ENCODE measurements around the gene SYNE1.
"Not testable (repeated sequence)": the region's sequence is repeated elsewhere in the genome, so short reads cannot be mapped to it uniquely, and the experiment has no call there.

Gene SYNE1

DNA sequence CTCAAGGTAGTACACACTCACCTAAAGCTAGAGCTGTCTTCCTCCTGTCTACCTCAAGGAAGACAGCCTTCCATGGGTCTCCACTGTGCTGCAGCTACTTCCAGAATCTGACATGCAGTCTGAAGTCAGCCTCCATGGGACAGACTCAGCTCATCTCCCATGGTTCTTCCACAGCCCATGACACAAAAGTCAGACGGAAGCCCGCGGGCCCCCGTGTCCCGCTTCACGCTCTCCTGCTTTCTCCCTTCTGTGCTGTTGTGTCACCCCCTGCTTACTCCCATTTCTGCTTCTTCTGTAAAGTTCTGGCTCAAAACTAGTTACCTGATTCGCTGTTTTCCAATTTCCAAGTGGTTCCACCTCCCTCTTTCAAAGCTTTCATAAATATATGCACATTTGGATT, 184.5 kb downstream of the SYNE1 start:
- H3K4me1 ChIP-seq (ENCODE audit: control insufficient read depth, low read depth, low read length), result no peaks in the 10 kb centered on the region

DNA sequence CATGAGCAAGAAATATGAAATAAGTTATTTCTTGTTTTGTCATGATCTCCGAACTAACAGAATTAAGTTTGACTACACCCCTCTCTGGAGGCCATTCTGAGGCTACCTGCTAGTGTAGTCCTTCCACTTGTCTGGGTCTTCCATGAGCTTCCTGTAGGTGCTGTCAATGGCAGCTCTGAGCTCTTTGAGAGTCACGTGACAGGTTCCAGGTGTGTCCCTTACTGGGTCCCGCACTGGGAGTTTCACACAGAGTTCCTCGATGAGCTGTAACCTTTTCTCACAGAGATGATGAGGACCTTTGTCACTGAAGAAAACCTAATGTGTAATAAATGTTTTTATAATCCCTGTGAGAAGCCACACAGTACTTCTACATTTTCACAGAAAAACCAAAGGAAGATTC, 186.6 kb downstream of the SYNE1 start:
- Histone ChIP-seq H3K9me3 (ENCODE audit: control insufficient read depth, low read depth, low read length) (no peaks in the 10 kb centered on the region), H3K4me1 (ENCODE audit: control insufficient read depth, low read depth, low read length) (no peaks in the 10 kb centered on the region), H3K36me3 (ENCODE audit: control insufficient read depth, low read depth, low read length) (no peaks in the 10 kb centered on the region), H3K9ac (ENCODE audit: low read length) (no peak overlapping the region), H3K4me3 (ENCODE audit: low read length) (no peak overlapping the region), H3K27ac (ENCODE audit: low read length) (no peak overlapping the region), H3K27me3 (ENCODE audit: control insufficient read depth, insufficient read depth, low read length) (no peaks in the 10 kb centered on the region)

More for the DNA sequence above, 184.5 kb downstream of the SYNE1 start:
- Histone ChIP-seq H3K27me3 (ENCODE audit: control insufficient read depth, insufficient read depth, low read length) (no peaks in the 10 kb centered on the region), H3K36me3 (ENCODE audit: control insufficient read depth, low read depth, low read length) (no peaks in the 10 kb centered on the region), H3K9ac (ENCODE audit: low read length) (no peak overlapping the region), H3K9me3 (ENCODE audit: control insufficient read depth, low read depth, low read length) (no peaks in the 10 kb centered on the region), H3K27ac (ENCODE audit: low read length) (no peak overlapping the region), H3K4me3 (ENCODE audit: low read length) (no peak overlapping the region)

DNA sequence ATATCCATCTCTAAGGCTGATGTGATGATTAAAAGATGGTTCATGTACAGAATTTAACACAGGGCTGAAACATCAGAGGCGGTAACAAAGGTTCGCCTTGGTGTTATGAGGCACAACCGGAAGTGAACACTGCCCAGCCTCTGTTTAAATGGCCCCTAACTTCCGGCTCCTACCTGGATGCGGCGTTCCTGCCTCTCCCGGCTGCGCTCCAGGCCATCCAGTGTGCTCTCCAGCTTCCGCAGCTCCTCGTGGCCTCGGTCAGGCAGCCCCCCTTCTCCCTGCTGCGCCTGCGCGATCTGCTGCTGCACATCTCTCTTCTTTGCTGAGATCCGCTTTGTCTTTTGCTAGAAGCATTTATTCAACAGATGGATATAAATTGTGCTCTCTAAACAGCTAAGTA, 195.3 kb downstream of the SYNE1 start:
- no peaks in the 10 kb centered on the region for H3K9me3 ChIP-seq (ENCODE audit: control insufficient read depth, low read depth, low read length)
- H3K4me1 ChIP-seq (ENCODE audit: control insufficient read depth, low read depth, low read length), result no peaks in the 10 kb centered on the region
- no peaks in the 10 kb centered on the region for H3K27me3 ChIP-seq (ENCODE audit: control insufficient read depth, insufficient read depth, low read length)
- no peaks in the 10 kb centered on the region for H3K36me3 ChIP-seq (ENCODE audit: control insufficient read depth, low read depth, low read length)
- no peak overlapping the region for H3K27ac ChIP-seq (ENCODE audit: low read length)
- no peak overlapping the region for H3K4me3 ChIP-seq (ENCODE audit: low read length)
- H3K9ac ChIP-seq (ENCODE audit: low read length), result no peak overlapping the region

DNA sequence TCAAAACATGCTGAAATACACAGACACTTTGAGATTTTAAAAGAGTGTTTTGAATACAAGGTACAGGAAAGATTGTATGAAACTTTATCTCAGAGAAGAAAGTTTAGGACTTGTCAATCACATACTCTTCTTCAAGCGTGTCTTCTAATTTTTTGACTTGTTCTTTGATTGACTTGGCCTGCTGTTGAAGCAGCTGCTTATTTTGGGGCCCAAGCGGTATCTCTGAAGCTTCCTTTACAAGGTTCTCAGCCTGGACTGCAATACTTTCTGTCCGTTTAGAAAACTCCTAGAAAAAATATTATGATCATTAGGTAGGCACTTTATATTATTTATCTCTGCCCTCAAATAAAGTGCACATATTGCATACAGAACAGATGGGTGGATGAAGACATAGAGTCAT, 201.3 kb downstream of the SYNE1 start:
- H3K4me3 ChIP-seq (ENCODE audit: low read length), result no peak overlapping the region

DNA sequence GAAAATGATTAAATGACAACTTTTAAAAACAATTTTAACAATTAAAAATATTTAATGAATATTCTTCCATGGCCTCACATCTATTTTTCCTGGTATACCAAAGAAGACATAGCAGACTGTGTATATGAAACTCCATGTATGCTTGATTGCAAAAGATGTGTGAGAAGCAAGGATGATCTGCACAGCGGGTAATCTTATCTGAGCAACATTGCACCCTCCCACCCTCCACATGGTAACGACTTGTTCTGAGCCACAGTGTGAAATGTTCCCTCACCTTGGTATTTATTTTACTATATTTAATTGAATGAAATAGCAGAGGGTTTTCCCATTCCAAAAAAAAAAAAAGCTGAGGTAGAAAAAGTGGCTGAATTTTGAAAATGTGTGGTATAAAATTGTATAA, 204.4 kb downstream of the SYNE1 start:
- Histone ChIP-seq H3K4me3 (ENCODE audit: low read length) (no peak overlapping the region), H3K4me1 (ENCODE audit: control insufficient read depth, low read depth, low read length) (no peaks in the 10 kb centered on the region), H3K27me3 (ENCODE audit: control insufficient read depth, insufficient read depth, low read length) (no peaks in the 10 kb centered on the region), H3K36me3 (ENCODE audit: control insufficient read depth, low read depth, low read length) (no peaks in the 10 kb centered on the region), H3K9ac (ENCODE audit: low read length) (no peak overlapping the region), H3K9me3 (ENCODE audit: control insufficient read depth, low read depth, low read length) (no peaks in the 10 kb centered on the region), H3K27ac (ENCODE audit: low read length) (no peak overlapping the region)

More for the DNA sequence above, 201.3 kb downstream of the SYNE1 start:
- Histone ChIP-seq H3K27ac (ENCODE audit: low read length) (no peak overlapping the region), H3K27me3 (ENCODE audit: control insufficient read depth, insufficient read depth, low read length) (no peaks in the 10 kb centered on the region), H3K36me3 (ENCODE audit: control insufficient read depth, low read depth, low read length) (no peaks in the 10 kb centered on the region), H3K9me3 (ENCODE audit: control insufficient read depth, low read depth, low read length) (no peaks in the 10 kb centered on the region), H3K9ac (ENCODE audit: low read length) (no peak overlapping the region), H3K4me1 (ENCODE audit: control insufficient read depth, low read depth, low read length) (no peaks in the 10 kb centered on the region)

DNA sequence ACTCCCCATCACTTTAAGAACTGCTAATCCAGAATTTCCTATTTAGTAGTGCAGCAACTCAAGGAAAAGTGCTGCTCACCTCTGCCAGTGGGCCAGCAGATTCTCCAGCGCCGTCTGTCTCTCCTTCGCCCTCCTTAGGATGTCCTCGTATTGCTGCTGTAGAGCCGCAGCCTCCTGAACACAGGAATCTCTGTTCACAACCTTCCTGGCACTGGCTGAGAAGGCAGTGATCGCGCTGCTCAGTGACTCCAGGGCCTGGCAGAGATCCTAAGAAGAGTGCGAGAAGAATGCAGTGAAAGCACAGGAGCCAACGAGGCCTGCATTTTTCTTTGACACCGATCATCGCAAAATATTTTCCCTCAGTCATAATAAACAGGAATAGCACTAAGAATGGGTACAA, 209.0 kb downstream of the SYNE1 start:
- Histone ChIP-seq H3K4me1 (ENCODE audit: control insufficient read depth, low read depth, low read length) (no peaks in the 10 kb centered on the region), H3K27ac (ENCODE audit: low read length) (no peak overlapping the region), H3K9ac (ENCODE audit: low read length) (no peak overlapping the region), H3K4me3 (ENCODE audit: low read length) (no peak overlapping the region), H3K36me3 (ENCODE audit: control insufficient read depth, low read depth, low read length) (no peaks in the 10 kb centered on the region), H3K27me3 (ENCODE audit: control insufficient read depth, insufficient read depth, low read length) (no peaks in the 10 kb centered on the region), H3K9me3 (ENCODE audit: control insufficient read depth, low read depth, low read length) (no peaks in the 10 kb centered on the region)

DNA sequence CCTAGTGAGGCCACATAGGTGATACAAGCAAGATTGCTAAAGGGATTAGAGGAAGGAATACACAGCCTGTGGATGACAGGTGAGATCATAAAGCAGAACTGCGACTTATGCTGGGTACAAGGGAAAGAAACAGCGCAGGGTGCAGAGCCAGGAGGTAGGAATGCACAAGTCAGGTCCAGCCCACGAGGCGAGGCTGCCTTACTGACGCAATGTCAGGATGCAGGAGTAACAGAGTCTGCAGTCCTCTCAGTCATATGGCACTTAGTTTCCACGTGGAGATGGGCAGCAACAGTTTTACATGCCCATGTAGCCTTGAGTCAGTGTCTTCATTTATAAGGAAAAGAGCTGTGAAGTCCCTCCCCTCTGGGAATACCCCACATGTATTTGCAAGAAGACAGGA, 210.9 kb downstream of the SYNE1 start:
- no peaks in the 10 kb centered on the region for H3K27me3 ChIP-seq (ENCODE audit: control insufficient read depth, insufficient read depth, low read length)
- no peak overlapping the region for H3K4me3 ChIP-seq (ENCODE audit: low read length)
- no peaks in the 10 kb centered on the region for H3K4me1 ChIP-seq (ENCODE audit: control insufficient read depth, low read depth, low read length)
- no peak overlapping the region for H3K9ac ChIP-seq (ENCODE audit: low read length)
- no peak overlapping the region for H3K27ac ChIP-seq (ENCODE audit: low read length)
- H3K9me3 ChIP-seq (ENCODE audit: control insufficient read depth, low read depth, low read length), result no peaks in the 10 kb centered on the region
- H3K36me3 ChIP-seq (ENCODE audit: control insufficient read depth, low read depth, low read length), result no peaks in the 10 kb centered on the region

DNA sequence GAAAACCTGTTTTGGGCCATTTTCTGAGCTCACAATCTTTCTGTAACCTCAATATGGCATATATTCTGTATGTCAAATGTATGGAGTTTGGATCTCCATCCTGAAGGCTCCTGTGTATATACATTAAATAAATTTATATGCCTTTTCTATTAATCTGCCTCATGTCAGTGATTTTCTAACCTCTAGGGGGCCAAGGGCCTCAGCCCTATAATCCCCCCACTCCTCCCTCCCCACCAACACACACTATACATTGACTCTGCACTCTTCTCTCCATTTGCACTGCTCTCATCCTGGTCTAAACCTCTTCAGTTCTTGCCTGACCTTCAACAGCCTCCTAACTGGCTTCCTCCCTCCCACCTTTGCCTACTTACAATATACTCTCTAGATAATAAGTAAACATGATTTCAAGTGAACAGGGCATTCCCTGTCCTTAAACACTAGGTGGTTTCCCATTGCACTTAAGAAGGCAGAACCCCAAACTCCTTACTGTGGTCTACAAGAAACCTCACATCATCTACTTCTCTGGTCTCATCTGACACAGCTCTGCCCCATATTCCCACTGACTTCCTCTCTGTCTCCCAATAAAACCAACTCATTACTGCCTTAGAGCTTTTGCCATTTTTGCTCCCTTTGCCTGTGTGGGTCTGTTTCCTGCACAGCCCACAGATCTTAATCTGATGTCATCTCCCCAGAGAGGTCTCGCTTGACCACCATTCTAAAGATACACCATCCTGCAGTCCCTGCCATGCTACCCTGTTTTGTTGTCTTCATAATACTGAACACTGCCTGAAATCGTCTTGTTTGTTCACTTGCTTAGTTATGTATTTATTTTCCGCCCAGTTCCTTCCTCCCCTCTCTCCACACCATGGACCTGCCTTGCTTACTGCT, 213.7 kb downstream of the SYNE1 start:
- no peaks in the 10 kb centered on the region for H3K4me1 ChIP-seq (ENCODE audit: control insufficient read depth, low read depth, low read length)
- no peak overlapping the region for H3K27ac ChIP-seq (ENCODE audit: low read length)
- no peaks in the 10 kb centered on the region for H3K27me3 ChIP-seq (ENCODE audit: control insufficient read depth, insufficient read depth, low read length)
- H3K36me3 ChIP-seq (ENCODE audit: control insufficient read depth, low read depth, low read length), result no peaks in the 10 kb centered on the region
- H3K9me3 ChIP-seq (ENCODE audit: control insufficient read depth, low read depth, low read length), result no peaks in the 10 kb centered on the region
- H3K9ac ChIP-seq (ENCODE audit: low read length), result no peak overlapping the region
- no peak overlapping the region for H3K4me3 ChIP-seq (ENCODE audit: low read length)

DNA sequence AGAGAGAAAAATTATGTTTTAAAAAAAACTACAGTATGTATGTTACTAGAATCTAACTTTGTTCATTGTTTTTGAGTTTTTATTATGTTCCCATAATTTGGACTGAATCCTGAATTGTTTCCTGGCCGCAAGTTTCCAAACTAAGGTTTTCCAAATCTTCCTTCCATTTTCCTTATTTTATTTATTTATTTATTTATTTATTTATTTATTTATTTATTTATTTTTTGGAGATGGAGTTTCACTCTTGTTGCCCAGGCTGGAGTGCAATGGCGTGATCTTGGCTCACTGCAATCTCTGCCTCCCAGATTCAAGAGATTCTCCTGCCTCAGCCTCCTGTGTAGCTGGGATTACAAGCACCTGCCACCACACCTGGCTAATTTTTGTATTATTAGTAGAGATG, 215.7 kb downstream of the SYNE1 start:
- not testable (repeated sequence) for H3K27me3 ChIP-seq (ENCODE audit: control insufficient read depth, insufficient read depth, low read length)

DNA sequence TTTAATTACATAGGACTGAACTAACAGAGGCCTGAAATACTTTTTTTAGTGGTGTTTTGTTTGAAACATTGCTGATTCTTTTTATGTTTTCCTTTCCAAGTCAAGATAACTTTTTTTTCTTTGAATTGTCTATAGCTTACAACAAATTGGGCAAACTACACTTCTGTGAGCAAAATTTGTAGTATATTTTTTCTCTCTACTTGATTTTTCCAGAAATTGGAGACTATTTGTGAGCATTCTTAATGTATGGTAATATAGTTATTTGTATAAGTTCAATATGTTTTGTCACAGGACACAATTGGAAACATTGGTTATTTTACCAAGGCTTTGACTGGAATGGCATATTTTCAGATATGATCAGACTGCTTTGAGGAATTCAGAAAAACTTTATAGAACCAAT, 216.5 kb downstream of the SYNE1 start:
- Histone ChIP-seq H3K36me3 (ENCODE audit: control insufficient read depth, low read depth, low read length) (no peaks in the 10 kb centered on the region), H3K9me3 (ENCODE audit: control insufficient read depth, low read depth, low read length) (no peaks in the 10 kb centered on the region), H3K4me1 (ENCODE audit: control insufficient read depth, low read depth, low read length) (no peaks in the 10 kb centered on the region), H3K9ac (ENCODE audit: low read length) (no peak overlapping the region), H3K4me3 (ENCODE audit: low read length) (no peak overlapping the region), H3K27me3 (ENCODE audit: control insufficient read depth, insufficient read depth, low read length) (no peaks in the 10 kb centered on the region), H3K27ac (ENCODE audit: low read length) (no peak overlapping the region)

More for the DNA sequence above, 215.7 kb downstream of the SYNE1 start:
- H3K36me3 ChIP-seq (ENCODE audit: control insufficient read depth, low read depth, low read length); H3K4me1 ChIP-seq (ENCODE audit: control insufficient read depth, low read depth, low read length); H3K4me3 ChIP-seq (ENCODE audit: low read length); H3K9ac ChIP-seq (ENCODE audit: low read length); H3K9me3 ChIP-seq (ENCODE audit: control insufficient read depth, low read depth, low read length); H3K27ac ChIP-seq (ENCODE audit: low read length): not testable (repeated sequence)

DNA sequence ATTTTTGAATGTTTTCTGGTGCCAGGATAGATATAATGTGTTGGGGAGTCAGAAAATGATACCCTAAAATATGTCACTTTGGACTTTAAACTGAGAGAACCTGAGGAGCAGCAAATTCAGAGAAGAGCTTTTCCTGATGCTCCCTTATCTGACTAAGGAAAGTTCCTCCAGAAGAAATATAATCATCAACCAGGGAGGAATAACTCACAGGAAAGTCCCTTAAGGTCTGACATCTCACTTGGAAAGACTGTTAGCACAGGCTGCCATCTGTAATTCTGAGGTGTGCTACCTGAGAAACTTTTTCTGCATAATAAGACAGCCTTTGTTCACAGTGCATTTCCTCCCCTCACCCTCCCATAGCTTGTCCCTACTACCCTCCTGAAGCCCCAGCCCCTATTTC, 218.6 kb downstream of the SYNE1 start:
- Histone ChIP-seq H3K4me1 (ENCODE audit: control insufficient read depth, low read depth, low read length) (no peaks in the 10 kb centered on the region), H3K27ac (ENCODE audit: low read length) (no peak overlapping the region), H3K4me3 (ENCODE audit: low read length) (no peak overlapping the region), H3K36me3 (ENCODE audit: control insufficient read depth, low read depth, low read length) (no peaks in the 10 kb centered on the region), H3K9me3 (ENCODE audit: control insufficient read depth, low read depth, low read length) (no peaks in the 10 kb centered on the region), H3K27me3 (ENCODE audit: control insufficient read depth, insufficient read depth, low read length) (no peaks in the 10 kb centered on the region), H3K9ac (ENCODE audit: low read length) (no peak overlapping the region)

DNA sequence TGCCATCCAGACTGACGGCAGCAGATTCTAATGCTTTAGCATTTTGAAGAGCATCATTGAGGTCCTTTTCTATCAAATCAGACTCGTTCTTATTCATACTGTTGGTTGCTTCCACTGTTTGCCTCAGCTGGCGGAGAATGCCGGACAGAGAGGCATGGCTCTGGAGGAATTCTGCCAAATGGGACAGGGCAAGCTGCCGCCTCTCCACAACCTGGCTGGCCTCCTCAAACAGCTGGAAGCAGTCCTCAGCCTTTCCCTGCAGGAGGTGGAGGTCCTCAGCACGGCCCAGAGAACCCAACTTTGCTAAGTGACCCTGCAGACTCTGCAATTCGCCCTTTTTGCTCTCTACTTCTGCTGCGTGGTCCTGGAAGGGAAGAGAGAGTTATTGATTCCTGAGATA, 220.5 kb downstream of the SYNE1 start:
- Histone ChIP-seq H3K36me3 (ENCODE audit: control insufficient read depth, low read depth, low read length) (no peaks in the 10 kb centered on the region), H3K4me3 (ENCODE audit: low read length) (no peak overlapping the region), H3K27ac (ENCODE audit: low read length) (no peak overlapping the region), H3K4me1 (ENCODE audit: control insufficient read depth, low read depth, low read length) (no peaks in the 10 kb centered on the region), H3K9ac (ENCODE audit: low read length) (no peak overlapping the region), H3K27me3 (ENCODE audit: control insufficient read depth, insufficient read depth, low read length) (no peaks in the 10 kb centered on the region), H3K9me3 (ENCODE audit: control insufficient read depth, low read depth, low read length) (no peaks in the 10 kb centered on the region)
